Endothelial cell of umbilical vein (primary cell): ENCODE results near the gene TMEM38A. TPM values are rescaled to one million over a fixed set of nuclear protein-coding genes. Genes with fewer than 3 reads are reported as not detected.

Source experiments
- BruUV-seq: library from RNA; stranded (reverse); fragments of 400-500 nt; replicated peaks from 2 replicates; lab custom pipeline; 2021; lab: Mats Ljungman, UMichigan
- CTCF ChIA-PET: fragments of 300-600, 350-600 bp; sonication (Branson Sonifier 250); formaldehyde crosslinking; loops from one replicate; lab custom pipeline; 2021; ENCODE audit warnings: antibody characterized with exemption, inconsistent platforms; lab: Charles Lee
- POLR2A ChIA-PET: fragments of 300-600, 350-600 bp; sonication (Branson Sonifier 250); formaldehyde crosslinking; loops from one replicate; lab custom pipeline; 2021; ENCODE audit warnings: antibody characterized with exemption, inconsistent platforms; lab: Charles Lee
- DNase-seq: peaks from one replicate; pipeline ENCODE4 v3.0.0-alpha.2; 2011; ENCODE audit warnings: low read depth, low spot score
- FAIRE-seq: peaks from 2 replicates; lab custom pipeline; 2011; peaks lifted over from hg19 to GRCh38; lab: Jason Lieb, UNC
- H2AFZ ChIP-seq: 2 replicates; pipeline ENCODE4 v1.6.0; 2012; ENCODE audit warnings: low read depth, low read length, control low read depth, inconsistent platforms
- H3K27ac ChIP-seq: 2 replicates; pipeline ENCODE4 v1.5.1; 2011; ENCODE audit warnings: low read depth, mild to moderate bottlenecking, control low read depth, low read length, moderate library complexity; ENCODE audit not compliant: insufficient read depth
- H3K27me3 ChIP-seq, 2 experiments: 2 replicates each; pipeline versions ENCODE4 v1.6.0 to v1.6.1; 2011; ENCODE audit warnings: low read length in 2 of 2, mixed read lengths in 1 of 2; ENCODE audit not compliant: control insufficient read depth in 2 of 2, insufficient read depth in 2 of 2
- H3K36me3 ChIP-seq, 2 experiments: 2 replicates in 1 of 2; 3 replicates in 1 of 2; pipeline ENCODE4 v1.5.1; 2011; ENCODE audit warnings: low read length in 2 of 2, mild to moderate bottlenecking in 1 of 2, moderate library complexity in 1 of 2; ENCODE audit not compliant: control insufficient read depth in 2 of 2, insufficient read depth in 2 of 2; ENCODE audit errors: extremely low read depth in 1 of 2
- H3K4me1 ChIP-seq: 3 replicates; pipeline ENCODE4 v1.5.1; 2011; ENCODE audit warnings: mild to moderate bottlenecking, low read length; ENCODE audit not compliant: control insufficient read depth, insufficient read depth; ENCODE audit errors: extremely low read depth
- H3K4me2 ChIP-seq: 2 replicates; pipeline ENCODE4 v1.6.1; 2011; ENCODE audit warnings: low read length, control low read depth, mixed read lengths; ENCODE audit not compliant: insufficient read depth
- H3K4me3 ChIP-seq, 3 experiments: fragments of 200-600 bp in 1 of 3; sonication (generic), shearing (Covaris generic) in 1 of 3; replicated peaks in 1 of 3; 2 replicates each; pipeline ENCODE4 v1.5.1; 2011 to 2016; ENCODE audit warnings: control low read depth in 3 of 3, low read length in 3 of 3, mild to moderate bottlenecking in 2 of 3, inconsistent platforms in 1 of 3, low read depth in 1 of 3, moderate library complexity in 1 of 3; ENCODE audit not compliant: insufficient read depth in 1 of 3
- H3K79me2 ChIP-seq: 2 replicates; pipeline ENCODE4 v1.6.0; 2012; ENCODE audit warnings: low read length, inconsistent platforms; ENCODE audit not compliant: control insufficient read depth, insufficient read depth
- H3K9ac ChIP-seq: replicated peaks from 2 replicates; pipeline ENCODE3; 2011; ENCODE audit warnings: low read length, control low read depth; ENCODE audit not compliant: insufficient read depth; ENCODE audit errors: extremely low read depth
- H3K9me1 ChIP-seq: replicated peaks from 3 replicates; pipeline ENCODE4 v1.6.0; 2011; ENCODE audit warnings: mild to moderate bottlenecking, low read length; ENCODE audit not compliant: control insufficient read depth, insufficient read depth; ENCODE audit errors: extremely low read depth
- H3K9me3 ChIP-seq: replicated peaks from 2 replicates; pipeline ENCODE4 v1.5.1; 2012; ENCODE audit warnings: low read length, inconsistent platforms; ENCODE audit not compliant: control insufficient read depth, insufficient read depth
- H4K20me1 ChIP-seq: replicated peaks from 2 replicates; pipeline ENCODE3; 2011; ENCODE audit warnings: mild to moderate bottlenecking, low read length; ENCODE audit not compliant: control insufficient read depth, insufficient read depth; ENCODE audit errors: extremely low read depth
- FOS ChIP-seq: IDR thresholded peaks from 2 replicates; pipeline ENCODE4 v1.6.1; 2011; ENCODE audit warnings: mild to moderate bottlenecking, low read length, moderate library complexity, borderline replicate concordance; ENCODE audit not compliant: insufficient read depth
- GATA2 ChIP-seq: IDR thresholded peaks from 2 replicates; pipeline ENCODE4 v1.7.0; 2011; ENCODE audit warnings: low read depth, mild to moderate bottlenecking, moderate library complexity, mixed read lengths, low read length; ENCODE audit not compliant: insufficient read length, insufficient read depth
- JUN ChIP-seq: IDR thresholded peaks from 2 replicates; pipeline ENCODE4 v1.6.1; 2011; ENCODE audit warnings: borderline replicate concordance, low read depth; ENCODE audit not compliant: insufficient read length, insufficient read depth
- MYC ChIP-seq: IDR thresholded peaks from one replicate; pipeline ENCODE4 v1.6.1; 2011; ENCODE audit warnings: mild to moderate bottlenecking, low read depth, low read length
- POLR2A ChIP-seq: IDR thresholded peaks from 2 replicates; pipeline ENCODE4 v1.6.1; 2012; ENCODE audit warnings: low read depth, mild to moderate bottlenecking, control low read depth, low read length
- dilution Hi-C: fragments of 300-500 bp; cut with MboI; formaldehyde crosslinking; loops from one replicate; pipeline ENCODE4 v1.15.0; 2019; ENCODE audit warnings: low sequenced_read_pairs; ENCODE audit not compliant: extremely low pct_ligation_motif_present
- intact Hi-C: fragments of 100-400 bp; cut with micrococcal nuclease; formaldehyde crosslinking; loops from one replicate; pipeline ENCODE4 v1.10.0; 2022
- polyA plus RNA-seq, 4 experiments: library from polyadenylated mRNA; depleted of rRNA in 3 of 4; stranded (reverse) in 3 of 4; unstranded in 1 of 4; fragments of >200 nt; gene quantifications; 2 replicates each; pipeline versions ENCODE4 v1.2.1 to v1.2.3, GENCODE V29; 2011 to 2012; ENCODE audit warnings: missing spikeins in 1 of 4
- total RNA-seq: library from RNA; stranded (reverse); gene quantifications from 2 replicates; pipeline ENCODE4 v1.2.3, GENCODE V29; 2021
- TF ChIP-seq, protein P1 (sequence below), 2 donors: IDR thresholded peaks; 1 replicate in 1 of 2; 2 replicates in 1 of 2; pipeline ENCODE4 v1.5.1; 2011; ENCODE audit warnings: low read length in 2 of 2, mild to moderate bottlenecking in 2 of 2, moderate library complexity in 2 of 2, control low read depth in 1 of 2, inconsistent platforms in 1 of 2, low read depth in 1 of 2; ENCODE audit not compliant: insufficient read depth in 1 of 2; ENCODE audit errors: extremely low read depth in 1 of 2
- TF ChIP-seq, protein P2 (sequence below): IDR thresholded peaks from 2 replicates; pipeline ENCODE4 v1.6.1; 2011; ENCODE audit not compliant: insufficient read depth, insufficient read length

Gene TMEM38A
- total and polyA plus RNA-seq, 2 donors (not counting 3 experiments of a cell fraction or from before 2014, with no cell fraction given) = 1.6 TPM

GRCh38 chr19:16684216-16684615 lies 23.3 kb downstream of the TMEM38A start:
- no TSS peak for BruUV-seq
- intact Hi-C loops = no loop called here
- no peak overlapping the region for H3K9ac ChIP-seq
- CTCF ChIA-PET = interaction anchor here (1.2 to 1.9 kb wide), 3 partner anchors 11 to 31 kb away, joined by 3 to 7 read pairs (median 5); no protein-coding TSS in a partner anchor
- H3K36me3 ChIP-seq = no peaks in the 10 kb centered on the region
- H3K9me3 ChIP-seq = no peaks in the 10 kb centered on the region
- no peak for DNase-seq
- no peak overlapping the region for H3K4me3 ChIP-seq
- peaks cover 3% of the 10 kb centered on the region for H3K4me1 ChIP-seq
- POLR2A ChIA-PET = no interaction called here
- H3K79me2 ChIP-seq = no peaks in the 10 kb centered on the region
- TF ChIP-seq FOS (no peak), JUN (no peak), MYC (no peak), POLR2A (no peak), GATA2 (no peak)
- TF ChIP-seq, protein P1, sequence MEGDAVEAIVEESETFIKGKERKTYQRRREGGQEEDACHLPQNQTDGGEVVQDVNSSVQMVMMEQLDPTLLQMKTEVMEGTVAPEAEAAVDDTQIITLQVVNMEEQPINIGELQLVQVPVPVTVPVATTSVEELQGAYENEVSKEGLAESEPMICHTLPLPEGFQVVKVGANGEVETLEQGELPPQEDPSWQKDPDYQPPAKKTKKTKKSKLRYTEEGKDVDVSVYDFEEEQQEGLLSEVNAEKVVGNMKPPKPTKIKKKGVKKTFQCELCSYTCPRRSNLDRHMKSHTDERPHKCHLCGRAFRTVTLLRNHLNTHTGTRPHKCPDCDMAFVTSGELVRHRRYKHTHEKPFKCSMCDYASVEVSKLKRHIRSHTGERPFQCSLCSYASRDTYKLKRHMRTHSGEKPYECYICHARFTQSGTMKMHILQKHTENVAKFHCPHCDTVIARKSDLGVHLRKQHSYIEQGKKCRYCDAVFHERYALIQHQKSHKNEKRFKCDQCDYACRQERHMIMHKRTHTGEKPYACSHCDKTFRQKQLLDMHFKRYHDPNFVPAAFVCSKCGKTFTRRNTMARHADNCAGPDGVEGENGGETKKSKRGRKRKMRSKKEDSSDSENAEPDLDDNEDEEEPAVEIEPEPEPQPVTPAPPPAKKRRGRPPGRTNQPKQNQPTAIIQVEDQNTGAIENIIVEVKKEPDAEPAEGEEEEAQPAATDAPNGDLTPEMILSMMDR (IDR thresholded peaks at IDR 0.05; ENCODE audit: extremely low read depth in 1 of 2, insufficient read depth in 1 of 2, low read depth in 1 of 2, low read length in 2 of 2) = no peak
- TF ChIP-seq, protein P2, sequence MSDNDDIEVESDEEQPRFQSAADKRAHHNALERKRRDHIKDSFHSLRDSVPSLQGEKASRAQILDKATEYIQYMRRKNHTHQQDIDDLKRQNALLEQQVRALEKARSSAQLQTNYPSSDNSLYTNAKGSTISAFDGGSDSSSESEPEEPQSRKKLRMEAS = no peak
- no peaks in the 10 kb centered on the region for H3K9me1 ChIP-seq
- no peak overlapping the region for H3K27ac ChIP-seq
- no peak overlapping the region for H2AFZ ChIP-seq
- no peaks in the 10 kb centered on the region for H3K27me3 ChIP-seq
- H4K20me1 ChIP-seq = no peaks in the 10 kb centered on the region
- H3K4me2 ChIP-seq = no peak overlapping the region
- dilution Hi-C loops = no loop called here
- FAIRE-seq = no peak
